C1 segment of cervical spinal cord (tissue), 14 donors: ENCODE results near the gene SLC6A20.
A peak's percentile ranks its signal among the peaks of the same experiment; 100 is the strongest.

Source experiments
- DNase-seq, 14 donors: peaks; one replicate each; lab custom pipeline; 2025; lab: John Stamatoyannopoulos, UW

Gene SLC6A20, protein sequence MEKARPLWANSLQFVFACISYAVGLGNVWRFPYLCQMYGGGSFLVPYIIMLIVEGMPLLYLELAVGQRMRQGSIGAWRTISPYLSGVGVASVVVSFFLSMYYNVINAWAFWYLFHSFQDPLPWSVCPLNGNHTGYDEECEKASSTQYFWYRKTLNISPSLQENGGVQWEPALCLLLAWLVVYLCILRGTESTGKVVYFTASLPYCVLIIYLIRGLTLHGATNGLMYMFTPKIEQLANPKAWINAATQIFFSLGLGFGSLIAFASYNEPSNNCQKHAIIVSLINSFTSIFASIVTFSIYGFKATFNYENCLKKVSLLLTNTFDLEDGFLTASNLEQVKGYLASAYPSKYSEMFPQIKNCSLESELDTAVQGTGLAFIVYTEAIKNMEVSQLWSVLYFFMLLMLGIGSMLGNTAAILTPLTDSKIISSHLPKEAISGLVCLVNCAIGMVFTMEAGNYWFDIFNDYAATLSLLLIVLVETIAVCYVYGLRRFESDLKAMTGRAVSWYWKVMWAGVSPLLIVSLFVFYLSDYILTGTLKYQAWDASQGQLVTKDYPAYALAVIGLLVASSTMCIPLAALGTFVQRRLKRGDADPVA

DNA sequence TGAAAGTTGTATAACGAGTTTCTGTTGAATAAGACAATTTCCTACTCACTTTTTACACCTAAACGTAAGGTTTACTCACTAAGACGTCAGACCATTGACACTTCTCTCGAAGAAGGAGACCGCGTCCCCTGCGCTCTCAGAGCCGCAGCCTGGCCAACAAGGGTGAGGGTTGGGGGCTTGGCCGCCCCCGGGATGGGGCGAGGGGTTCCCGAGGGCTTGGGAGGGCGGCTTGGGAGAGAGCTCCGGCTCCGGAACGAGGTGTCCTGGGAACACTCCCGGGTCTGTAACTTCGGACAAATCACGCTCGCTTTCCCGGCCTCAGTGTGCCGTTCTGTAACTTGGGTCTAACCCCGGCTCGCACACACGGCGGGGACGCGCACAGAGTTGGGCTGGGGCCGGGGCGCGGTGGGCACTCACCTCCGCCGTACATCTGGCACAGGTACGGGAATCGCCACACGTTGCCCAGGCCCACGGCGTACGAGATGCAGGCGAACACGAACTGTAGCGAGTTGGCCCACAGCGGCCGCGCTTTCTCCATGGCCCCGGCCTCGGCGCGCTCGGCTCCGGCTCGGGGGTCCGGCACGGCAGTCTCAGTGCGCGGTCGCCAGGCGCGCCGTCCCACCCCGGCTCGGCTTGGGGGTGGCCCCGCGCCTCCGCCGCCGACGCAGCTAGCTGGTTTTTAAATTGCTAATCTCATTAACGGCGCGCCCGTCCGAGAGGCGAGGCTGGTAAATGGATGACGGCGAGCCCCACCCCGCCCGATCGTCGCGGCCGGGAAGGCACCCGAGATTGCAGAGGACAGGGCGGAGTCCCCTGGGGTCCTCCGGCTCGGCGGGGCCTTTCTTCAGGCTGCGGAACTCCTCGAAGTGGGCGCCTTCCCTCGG, at the start of gene SLC6A20:
Gene SLC6A20 (minus strand): TSS at position 655 of the 884 bp plus-strand sequence. CDS start 117 bp downstream, at position 538.
- no peak for DNase-seq

DNA sequence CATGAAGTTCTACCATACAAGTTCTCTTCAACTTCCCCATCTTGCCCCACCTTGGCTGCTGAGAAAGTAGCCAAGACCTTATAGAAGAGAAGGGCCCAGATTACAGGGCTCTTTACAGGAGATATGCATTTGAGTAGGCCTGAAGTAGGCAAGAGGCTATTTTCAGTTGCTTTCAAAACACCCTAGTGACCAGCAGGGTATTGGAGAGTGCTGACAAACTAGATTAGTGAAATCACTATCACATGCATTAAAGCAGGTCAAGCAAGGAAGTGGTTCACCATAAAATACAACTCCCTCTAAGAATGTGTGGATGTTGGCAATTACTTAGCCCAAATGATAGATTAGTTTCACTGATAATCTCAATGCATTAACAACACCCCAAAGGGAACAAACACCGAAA, 48.3 kb upstream of the SLC6A20 start:
- DNase-seq: no peak

DNA sequence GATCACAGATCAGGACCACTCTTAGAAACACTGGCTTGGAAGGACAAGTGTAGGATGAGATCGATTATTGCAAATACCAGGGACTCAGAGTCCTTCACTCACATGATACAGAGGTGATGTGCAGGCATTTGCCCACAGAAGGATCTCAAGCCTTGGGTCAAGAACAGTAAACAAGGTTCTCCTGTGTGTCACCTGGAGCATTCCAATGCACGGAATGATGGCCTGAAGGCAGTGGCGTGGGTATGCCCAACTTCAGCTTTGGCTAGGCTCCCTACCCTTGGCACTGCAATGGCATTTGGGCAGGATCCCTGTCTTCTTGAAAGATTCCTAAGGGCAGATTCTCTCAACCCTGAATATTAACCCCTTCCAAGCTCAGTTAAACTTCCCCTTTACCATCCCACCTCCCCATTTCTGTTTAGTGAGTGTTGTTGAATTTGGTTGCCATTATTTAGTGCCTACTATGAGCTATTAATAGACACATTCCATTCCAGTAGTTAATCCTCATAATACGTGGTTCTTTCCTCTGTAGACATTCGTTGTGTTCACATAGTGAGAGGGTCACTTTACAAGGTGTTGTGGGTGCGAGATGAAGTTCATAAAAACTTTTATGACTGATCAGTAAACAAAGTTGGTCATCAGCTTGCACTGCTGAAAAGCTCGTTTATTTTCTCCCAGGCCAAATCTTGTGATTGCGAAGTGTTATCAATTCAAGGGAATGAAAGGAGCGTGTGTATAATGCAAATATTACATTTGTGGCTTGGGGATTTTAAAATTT, 46.7 kb upstream of the SLC6A20 start:
- DNase-seq: no peak

DNA sequence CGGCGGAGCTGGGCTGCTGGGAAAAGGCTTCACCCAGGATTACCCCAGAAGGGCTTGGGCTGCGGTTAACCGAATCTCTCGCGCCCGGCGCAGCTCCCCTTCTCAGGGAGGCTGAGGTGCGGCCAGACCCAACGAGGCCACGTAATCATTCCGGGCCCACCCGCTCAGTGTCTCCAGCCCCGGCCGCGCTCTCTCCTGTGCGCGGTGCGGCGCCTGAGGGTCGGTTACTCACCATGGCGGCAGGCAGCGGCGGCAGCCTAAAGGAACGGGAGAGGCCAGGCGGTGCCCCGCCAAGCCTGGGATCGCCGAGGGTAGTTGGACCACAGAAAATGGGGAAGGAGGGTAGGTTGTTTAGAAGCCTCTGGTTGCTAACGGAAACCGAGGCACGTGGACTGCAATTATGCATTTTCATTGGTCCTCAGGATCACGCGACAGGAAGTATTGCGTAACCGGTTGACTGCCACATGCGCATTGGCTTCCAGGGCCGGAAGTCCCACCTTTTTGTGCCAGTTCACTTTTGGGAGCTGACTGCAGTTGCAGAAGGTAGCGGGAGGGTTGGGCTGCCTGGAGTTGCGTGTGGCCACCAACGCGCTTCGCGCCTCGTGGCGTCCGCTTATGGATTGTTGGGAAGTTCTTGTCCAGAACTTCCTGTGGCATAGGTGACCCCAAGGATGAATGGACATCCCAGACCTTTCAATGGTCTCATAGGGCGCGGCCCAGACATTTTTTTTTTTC, 45.6 kb upstream of the SLC6A20 start, which contains the start of gene LZTFL1:
Gene LZTFL1 (minus strand): TSS at position 363 of the 735 bp plus-strand sequence. CDS start 128 bp downstream, at position 235.
- peak; percentile 40 to 94 (median 88) for DNase-seq

DNA sequence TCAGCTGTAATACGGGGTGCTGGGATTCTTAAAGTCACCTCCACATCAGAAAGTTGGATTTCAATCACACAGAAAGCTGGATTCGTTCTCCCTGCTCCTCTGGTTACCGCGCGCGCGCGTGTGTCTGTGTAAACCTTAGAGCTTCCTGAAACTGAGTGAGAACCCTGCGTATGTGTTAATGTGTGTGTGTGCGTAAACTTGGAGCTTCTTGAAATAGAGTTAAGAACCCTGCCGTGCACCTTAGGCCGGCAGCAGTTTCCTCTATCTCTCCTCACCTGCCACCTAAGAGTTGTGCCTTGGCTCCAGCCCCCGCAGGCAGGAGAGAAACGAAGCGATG, 45.1 kb upstream of the SLC6A20 start:
- peak in 4 of 14 donors; percentile 22 to 35 (median 28) for DNase-seq

DNA sequence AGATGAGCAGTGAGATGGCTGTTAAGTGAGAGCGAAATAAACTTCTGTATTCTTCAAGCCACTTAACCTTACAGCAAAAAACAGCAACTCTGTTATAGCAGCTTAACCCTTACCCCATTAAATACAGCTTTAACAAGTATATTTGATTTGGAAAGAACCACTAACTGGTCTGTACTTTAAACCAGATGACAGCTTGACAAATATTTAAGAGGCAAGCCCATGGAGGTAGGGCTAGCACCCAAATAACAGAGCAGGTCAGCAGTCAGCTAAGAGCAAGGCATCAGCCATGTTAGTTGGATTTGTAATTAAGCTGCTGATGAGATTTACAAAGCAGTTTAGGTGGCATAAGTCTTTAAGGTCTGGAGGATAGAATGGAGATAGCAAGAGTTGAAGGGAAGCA, 42.1 kb upstream of the SLC6A20 start:
- DNase-seq: no peak

DNA sequence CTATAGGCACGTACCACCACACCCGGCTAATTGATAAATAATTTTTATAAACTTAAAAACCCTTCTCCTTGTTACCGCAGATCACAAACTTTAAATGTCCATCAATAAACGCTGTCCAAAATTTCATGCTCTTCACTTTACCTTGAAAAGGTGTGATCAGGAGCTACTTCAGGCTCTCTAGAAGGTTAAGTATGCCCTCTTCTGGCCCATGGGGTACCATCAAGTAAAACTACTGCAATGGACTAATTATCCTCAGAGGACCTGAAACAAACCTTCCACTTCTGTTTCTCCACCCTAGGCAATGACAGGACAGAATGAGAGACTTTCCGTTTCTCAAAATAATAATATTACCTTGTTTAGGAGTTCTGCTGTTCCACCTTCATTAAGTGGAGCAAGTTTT, 36.4 kb upstream of the SLC6A20 start:
- no peak for DNase-seq

DNA sequence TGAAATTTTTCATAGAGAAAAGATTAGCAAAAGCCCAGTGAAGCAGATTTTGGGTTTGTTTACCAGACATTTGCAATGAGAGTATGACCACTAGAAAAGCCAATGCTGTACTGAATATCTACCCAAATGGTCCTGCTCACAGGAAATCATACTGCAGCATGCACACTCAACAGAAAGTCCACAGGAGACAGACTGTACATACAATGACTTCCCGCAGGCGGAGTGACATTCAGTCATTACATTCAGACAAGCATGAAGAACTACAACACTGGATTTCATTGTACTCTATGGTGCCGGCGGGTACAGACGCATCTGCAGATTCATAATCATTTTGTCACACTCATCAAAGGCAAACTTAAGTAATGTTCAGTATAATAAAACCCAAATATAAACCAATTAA, 33.8 kb upstream of the SLC6A20 start:
- no peak for DNase-seq

DNA sequence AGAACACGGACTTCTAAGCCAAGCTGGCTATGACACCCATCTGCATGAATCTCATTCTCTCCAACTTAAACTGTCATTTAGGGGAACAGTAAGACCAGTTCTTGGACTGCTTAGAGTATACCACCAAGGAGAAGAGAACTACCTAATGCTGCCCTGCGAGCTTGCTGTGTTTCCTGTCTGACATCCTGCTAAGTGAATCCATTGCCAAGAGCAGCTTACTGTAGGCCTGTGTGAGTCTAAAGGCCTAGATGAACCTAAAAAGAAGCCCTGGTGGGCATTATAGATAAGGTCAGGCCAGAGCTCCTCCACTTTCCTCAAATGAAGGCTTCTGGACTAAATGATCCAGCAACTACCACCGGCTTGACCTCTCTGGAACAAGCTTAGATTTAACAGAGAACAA, 30.6 kb upstream of the SLC6A20 start:
- no peak for DNase-seq

DNA sequence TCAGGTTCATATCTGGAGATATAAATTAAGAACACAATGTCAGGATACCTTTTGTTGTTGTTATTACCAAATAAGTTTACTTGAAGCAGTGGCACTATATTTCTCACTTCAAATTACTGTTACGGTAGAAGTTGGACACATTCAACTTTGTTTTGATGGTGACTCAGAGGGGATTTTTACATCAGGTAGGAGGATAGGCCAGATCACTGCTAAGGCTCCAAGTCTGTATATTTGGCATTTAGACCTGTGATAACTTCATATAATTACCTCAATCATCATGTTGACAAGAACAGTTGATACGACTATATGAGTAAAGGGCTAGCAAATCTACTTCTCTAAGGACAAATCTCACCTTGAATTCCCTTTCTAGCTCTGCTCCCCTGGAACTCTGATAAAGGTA, 30.0 kb upstream of the SLC6A20 start:
- DNase-seq: no peak

DNA sequence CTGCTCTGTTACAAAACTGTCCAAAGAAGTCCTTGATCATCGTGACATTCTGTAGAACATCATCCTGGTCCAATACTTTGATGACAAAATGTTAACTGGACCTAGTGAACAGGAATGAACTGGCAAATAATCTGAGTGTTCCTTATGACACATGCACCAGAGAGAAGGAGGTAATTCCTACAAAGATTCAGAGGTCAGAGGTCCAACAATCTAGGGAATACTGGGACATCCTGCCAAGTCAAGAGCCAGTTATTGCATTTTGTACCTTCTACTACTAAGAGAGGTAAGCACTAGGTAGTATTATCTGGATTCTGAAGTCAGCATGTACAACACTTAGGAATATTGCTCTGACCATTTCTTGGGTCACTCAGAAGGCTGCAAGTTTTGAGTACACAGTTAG, 24.8 kb upstream of the SLC6A20 start:
- DNase-seq: no peak

DNA sequence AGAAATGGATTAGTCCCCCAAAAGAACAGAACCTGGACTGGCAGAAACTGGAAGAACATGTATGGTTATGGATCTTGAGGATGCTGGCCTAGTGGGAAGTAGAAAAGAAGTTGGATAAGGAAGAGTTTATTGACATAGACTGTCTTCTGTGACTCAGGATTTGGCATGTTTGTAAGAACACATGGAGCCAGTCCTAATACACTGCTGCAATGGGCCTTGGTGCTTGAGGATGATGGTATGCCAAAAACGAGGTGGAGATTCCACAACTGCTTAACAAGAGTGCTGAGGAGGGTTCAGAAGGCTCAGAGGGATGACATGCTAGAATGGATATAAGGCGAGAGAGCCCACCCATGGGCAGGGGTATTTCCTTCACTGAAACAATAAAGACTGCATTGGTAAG, 23.2 kb upstream of the SLC6A20 start:
- DNase-seq: no peak

DNA sequence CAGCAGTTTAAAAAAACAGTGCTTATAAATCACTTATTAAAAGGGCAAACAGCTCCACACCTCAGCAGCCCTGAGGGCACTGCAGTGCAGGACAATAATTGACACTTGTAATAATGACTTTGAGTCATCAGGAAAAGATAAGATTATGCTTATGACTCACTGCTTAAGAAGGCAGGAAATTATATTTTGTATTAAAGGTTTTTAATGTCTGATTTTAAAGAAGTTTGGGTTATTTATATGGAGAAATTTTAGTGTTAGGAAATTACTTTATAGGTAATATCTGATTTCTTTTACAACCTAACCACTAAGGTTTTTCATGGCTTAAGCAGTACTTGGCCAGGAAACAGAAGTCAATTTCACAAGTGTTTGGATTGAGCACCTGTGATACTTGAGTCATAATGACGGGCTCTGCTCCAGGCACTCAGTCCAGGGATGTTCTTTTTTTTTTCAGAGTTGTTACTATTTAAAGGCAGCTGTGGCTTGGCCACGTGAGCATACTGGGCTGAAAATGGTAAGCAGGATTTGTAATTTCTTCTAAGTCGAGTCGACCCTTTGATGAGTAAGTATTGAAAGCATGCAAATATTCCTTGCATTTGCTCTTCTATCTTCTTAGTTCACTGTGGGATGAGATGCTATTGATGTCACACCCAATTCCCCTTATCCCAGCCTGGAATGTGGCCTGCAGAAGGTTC, 21.6 kb upstream of the SLC6A20 start:
- DNase-seq: no peak

DNA sequence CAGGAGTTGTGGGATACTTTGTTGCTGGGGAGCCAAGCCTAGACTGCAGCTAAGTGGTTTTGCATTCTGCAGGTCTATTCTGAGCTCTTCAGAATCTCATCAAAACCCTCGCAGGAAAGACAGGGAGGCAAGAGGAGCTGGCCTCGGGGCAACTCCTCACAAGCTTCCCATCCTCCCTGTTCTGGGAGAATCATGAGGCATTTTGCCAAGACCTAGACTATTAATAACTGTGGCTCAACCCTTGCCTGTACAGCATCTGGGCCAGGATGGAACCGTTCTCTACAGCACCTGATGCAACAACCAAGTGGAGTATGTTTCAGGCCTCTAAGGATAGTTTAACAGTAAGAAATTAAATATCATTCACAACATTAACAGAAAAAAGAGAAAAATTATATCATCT, 20.2 kb upstream of the SLC6A20 start:
- DNase-seq: no peak

DNA sequence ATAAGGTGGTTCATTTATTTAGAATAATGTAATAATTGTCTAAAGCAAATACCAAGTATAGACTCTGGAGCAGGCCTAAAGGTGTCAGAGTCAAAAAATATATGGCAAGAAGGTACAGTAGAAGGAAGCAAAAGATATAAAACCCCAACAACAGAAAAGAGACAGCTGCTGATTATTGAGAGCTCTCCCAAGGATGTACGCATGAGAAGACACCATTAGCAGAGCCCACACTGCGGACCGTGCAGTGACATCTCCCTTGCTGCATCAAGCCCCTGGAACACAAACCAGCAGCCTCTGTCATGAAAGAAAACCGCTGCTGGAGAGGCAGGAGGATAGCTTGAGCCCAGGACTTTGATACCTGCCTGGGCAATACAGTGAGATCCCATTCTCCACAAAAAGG, 18.0 kb upstream of the SLC6A20 start:
- no peak for DNase-seq

DNA sequence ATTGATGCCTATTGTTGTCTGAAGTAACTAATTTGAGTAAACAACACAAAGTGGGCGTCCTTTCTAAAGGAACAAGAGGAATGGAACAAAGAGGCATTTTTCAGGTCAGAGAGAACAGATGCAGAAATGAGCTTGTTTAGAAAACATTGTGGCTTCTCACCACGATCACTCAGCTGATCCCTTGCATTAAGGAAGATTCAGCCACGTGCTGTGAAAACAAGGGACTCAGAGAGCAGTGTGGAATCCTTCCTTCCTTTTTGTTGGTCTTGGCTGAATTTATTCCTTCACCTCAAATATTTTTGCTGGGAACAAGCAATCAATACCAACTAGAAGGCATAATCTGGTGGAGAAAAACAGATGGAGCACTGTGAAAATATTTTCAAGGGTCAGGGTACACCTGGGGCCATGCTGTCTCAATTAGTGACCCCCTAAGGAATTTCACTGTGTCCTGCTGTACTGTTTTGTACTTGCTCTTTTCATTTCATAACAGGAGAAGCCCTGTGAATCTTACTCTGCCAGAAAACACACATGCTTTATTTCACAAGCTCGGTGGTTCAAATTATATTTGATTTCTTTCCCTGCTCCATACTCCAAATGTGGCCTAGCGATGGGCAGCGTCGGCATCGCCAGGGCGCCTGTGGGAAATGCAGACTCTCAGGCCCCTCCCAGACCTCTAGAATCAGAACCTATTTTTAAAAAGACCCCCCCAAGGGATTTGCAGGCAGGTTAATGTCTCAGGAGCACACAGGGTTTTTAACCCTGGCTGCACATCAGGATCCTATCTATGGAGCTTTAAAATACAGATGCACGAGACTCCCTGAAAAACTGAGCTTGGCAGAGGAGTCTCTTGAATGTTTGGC, 11.6 kb upstream of the SLC6A20 start:
- DNase-seq: no peak

DNA sequence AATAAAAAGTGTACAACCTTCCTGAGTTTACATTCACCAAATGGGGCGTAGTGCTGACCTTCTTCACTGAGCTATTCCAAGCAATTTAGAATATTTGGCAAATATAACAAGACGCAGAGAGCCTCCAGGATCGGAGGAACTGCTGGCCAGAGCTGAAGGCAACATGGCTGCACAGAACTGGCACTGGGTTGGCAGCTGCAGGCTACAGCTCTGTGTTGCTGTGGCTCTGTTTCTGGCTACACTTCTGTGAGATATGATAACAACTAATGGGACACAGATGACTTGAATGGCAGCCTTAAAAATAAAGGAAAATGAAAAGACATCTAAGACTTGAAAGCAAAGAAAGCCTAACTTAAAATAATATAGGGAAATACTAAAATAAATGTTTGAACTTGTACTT, 10.8 kb upstream of the SLC6A20 start:
- no peak for DNase-seq

DNA sequence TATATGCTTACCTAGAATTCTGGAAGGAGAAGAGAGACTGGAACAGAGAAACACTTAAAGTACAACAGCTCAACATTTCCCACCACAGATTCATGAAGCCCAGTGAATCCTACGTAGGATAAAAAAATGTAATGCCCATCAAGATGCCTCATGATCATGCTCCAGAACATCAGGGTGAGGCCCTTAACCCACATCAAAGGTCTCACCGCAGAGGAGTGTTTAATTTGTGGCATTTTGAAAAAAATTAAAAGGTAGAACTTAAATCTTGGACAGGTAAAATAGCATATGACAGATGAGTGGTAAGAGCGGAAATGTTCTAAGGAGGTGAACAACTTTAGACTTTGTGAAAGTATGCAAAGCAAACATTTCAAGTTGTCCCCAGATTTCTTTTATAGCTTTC, 9.7 kb upstream of the SLC6A20 start:
- DNase-seq: no peak

DNA sequence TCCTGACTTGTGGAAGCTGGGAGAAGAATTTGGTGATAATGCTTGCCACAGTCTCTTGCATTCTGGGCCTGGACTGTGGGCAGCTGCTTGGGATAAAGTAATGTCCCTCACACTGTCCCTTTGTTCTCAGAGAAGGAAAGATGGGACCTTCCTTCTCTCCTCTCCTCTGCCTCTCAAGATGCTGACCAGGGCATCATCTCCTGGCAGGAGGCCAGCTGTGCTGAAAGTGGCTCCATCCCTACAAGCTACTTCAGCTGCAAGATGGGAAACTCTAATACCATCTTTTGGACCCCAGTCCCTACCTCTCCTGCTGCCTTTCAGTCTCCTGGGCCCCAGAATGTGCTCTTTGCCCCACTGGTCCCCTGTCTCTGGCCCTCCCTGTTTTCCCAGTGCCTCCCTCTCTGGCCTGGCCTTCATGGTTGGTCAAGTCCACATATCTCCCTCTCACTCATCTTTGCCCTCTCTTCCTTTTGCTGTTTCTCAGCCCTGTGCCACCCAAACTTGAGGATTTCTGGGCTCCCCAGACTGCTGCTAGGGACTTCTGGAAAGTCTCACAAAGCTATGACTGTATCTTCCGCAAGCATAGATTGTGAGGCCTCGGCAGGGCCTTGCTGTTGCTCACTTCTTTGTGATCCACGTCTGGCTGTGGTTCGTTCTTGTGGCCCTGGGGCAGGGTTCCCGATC, 7.1 kb upstream of the SLC6A20 start:
- DNase-seq: no peak
